Ovary (tissue), 9 donors: ENCODE results near the gene CAPN8. TPM values are rescaled to one million over a fixed set of nuclear protein-coding genes. Genes with fewer than 3 reads are reported as not detected.

ENCODE experiments used
- DNase-seq, 5 donors: peaks; one replicate each; pipeline ENCODE4 v3.0.0-alpha.2; 2019 to 2020
- H3K27ac ChIP-seq, 2 donors: fragments of 200-600 bp; one replicate each; pipeline versions ENCODE4 v1.5.1 to v1.8.0; 2019 to 2022
- H3K27me3 ChIP-seq: fragments of 200-600 bp; one replicate; pipeline ENCODE4 v1.8.0; 2022
- H3K36me3 ChIP-seq: fragments of 200-600 bp; sonication (generic); one replicate; pipeline ENCODE4 v1.5.1; 2019
- H3K4me1 ChIP-seq: one replicate; pipeline ENCODE4 v1.8.1; 2013; ENCODE audit warnings: mild to moderate bottlenecking, moderate library complexity; ENCODE audit not compliant: insufficient read depth
- H3K4me3 ChIP-seq: fragments of 200-600 bp; sonication (generic); one replicate; pipeline ENCODE4 v1.5.1; 2017
- H3K9me3 ChIP-seq, 2 donors: fragments of 200-600 bp in 1 of 2; sonication (generic) in 1 of 2; one replicate each; pipeline versions ENCODE4 v1.5.1 to v1.8.1; 2013 to 2019; ENCODE audit warnings: mild to moderate bottlenecking in 1 of 2, moderate library complexity in 1 of 2
- EP300 ChIP-seq: sonication (generic); formaldehyde crosslinking; IDR thresholded peaks from one replicate; pipeline ENCODE4 v1.6.1; 2017; ENCODE audit warnings: antibody characterized with exemption
- POLR2A ChIP-seq: fragments of 450-650 bp; IDR thresholded peaks from one replicate; pipeline ENCODE4 v1.6.1; 2017; ENCODE audit warnings: antibody characterized with exemption, mild to moderate bottlenecking, moderate library complexity
- WGBS, 3 donors: extraction: QIAGEN DNeasy Blood & Tissue Kit in 1 of 3; methylation state at CpG; one replicate each; pipeline versions ENCODE4 v1.1.5 to v1.1.7; 2013 to 2017; 5-methylcytosine and 5-hydroxymethylcytosine counted together
- intact Hi-C, 4 donors: fragments of 100-400 bp; cut with DNase I; formaldehyde crosslinking; loops; one replicate each; pipeline versions ENCODE4 v1.11.0 to v1.15.1; 2022 to 2023
- polyA plus RNA-seq, 2 donors: library from polyadenylated mRNA; stranded (reverse); fragments of 200-250 nt in 1 of 2; fragments of 350-450 nt in 1 of 2; fragmentation: Illumina TruSeq in 1 of 2; extraction: RNeasy Lipid Tissue Mini Kit (QIAGEN cat#74804) in 1 of 2; gene quantifications; one replicate each; pipeline ENCODE4 v1.2.3, GENCODE V29; 2013 to 2014
- total RNA-seq, 7 donors: library from RNA; depleted of rRNA in 2 of 7; stranded (reverse); fragments of >200 nt in 2 of 7; fragmentation: NEBNext Ultra II Directional in 3 of 7; extraction: Animal tissue kit (Norgen Biotek cat#: 25700) in 3 of 7; gene quantifications; one replicate each; pipeline versions ENCODE4 v1.1.0 to v1.2.4, GENCODE V29; 2016 to 2023
- TF ChIP-seq, protein P1 (sequence below), 3 donors: fragments of 450-650 bp in 2 of 3; fragments of 200-600 bp in 1 of 3; IDR thresholded peaks; one replicate each; pipeline versions ENCODE4 v1.5.1 to v1.8.0; 2016 to 2022; ENCODE audit warnings: antibody characterized with exemption in 3 of 3, mild to moderate bottlenecking in 1 of 3
- donor health status: DM: no; HTN: no; CAD: no; lungs with moderate emphysema.
- donor health status: DM: no; HTN: no; CAD: no.
- donor health status: Bipolar disorder and iron deficiency.
- donor health status: DM: yes; HTN: yes; CAD: no.
- donor health status: DM: no; HTN: no; CAD: no.
- donor health status: DM: yes; HTN: yes; CAD: no.

CAPN8 gene
- total and polyA plus RNA-seq, 9 donors, result 0.10 to 4.4 (median 0.88) TPM; not detected in 2

DNA sequence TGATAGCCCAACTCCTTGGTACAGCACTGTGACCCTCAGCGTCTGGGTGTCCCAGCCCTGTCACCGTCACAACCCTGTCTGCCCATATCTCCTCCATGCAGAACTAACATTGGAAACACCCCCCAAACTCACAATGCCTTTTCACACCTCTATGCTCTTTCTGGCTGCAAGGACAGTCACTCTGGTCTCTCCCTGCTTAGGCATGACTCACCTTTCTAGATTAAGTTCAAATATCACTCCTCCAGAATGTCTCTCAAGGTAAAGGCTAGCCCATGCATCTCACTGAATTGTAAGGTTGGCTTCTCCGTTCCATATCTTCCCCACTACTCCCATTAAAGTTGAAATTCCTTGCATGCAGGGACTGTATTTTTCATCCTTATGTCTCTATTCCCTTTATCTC, 17.0 kb upstream of the CAPN8 start:
- Histone ChIP-seq H3K27ac (no peak overlapping the region), H3K4me3 (no peak overlapping the region), H3K36me3 (no peaks in the 10 kb centered on the region), H3K4me1 (no peaks in the 10 kb centered on the region), H3K27me3 (no peaks in the 10 kb centered on the region), H3K9me3 (no peaks in the 10 kb centered on the region)
- WGBS, 3 donors, result 92 to 93% (median 92%) methylated on average over 3 of the region's 3 CpGs
- intact Hi-C loops, result loop anchor here in 2 of 4 donors (5.0 to 10.0 kb wide), 4 partner anchors 318 to 888 kb away; partner anchors contain the start of gene SUSD4 (in 1 of the 2)
- DNase-seq, result no peak
- TF ChIP-seq POLR2A, result no peak
- TF ChIP-seq, protein P1, sequence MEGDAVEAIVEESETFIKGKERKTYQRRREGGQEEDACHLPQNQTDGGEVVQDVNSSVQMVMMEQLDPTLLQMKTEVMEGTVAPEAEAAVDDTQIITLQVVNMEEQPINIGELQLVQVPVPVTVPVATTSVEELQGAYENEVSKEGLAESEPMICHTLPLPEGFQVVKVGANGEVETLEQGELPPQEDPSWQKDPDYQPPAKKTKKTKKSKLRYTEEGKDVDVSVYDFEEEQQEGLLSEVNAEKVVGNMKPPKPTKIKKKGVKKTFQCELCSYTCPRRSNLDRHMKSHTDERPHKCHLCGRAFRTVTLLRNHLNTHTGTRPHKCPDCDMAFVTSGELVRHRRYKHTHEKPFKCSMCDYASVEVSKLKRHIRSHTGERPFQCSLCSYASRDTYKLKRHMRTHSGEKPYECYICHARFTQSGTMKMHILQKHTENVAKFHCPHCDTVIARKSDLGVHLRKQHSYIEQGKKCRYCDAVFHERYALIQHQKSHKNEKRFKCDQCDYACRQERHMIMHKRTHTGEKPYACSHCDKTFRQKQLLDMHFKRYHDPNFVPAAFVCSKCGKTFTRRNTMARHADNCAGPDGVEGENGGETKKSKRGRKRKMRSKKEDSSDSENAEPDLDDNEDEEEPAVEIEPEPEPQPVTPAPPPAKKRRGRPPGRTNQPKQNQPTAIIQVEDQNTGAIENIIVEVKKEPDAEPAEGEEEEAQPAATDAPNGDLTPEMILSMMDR (IDR thresholded peaks at IDR 0.05), result no peak
- TF ChIP-seq EP300, result no peak

- 96 to 100% (median 97%) methylated on average over 2 of the region's 2 CpGs for WGBS, 3 donors
- Histone ChIP-seq H3K36me3 (no peaks in the 10 kb centered on the region), H3K9me3 (no peaks in the 10 kb centered on the region), H3K27me3 (no peaks in the 10 kb centered on the region), H3K27ac (no peak overlapping the region), H3K4me1 (no peaks in the 10 kb centered on the region), H3K4me3 (no peak overlapping the region)
- no peak for DNase-seq
- intact Hi-C loops, result loop anchor here in 2 of 4 donors (5.0 to 10.0 kb wide), 4 partner anchors 315 to 885 kb away; partner anchors contain the start of gene SUSD4 (in 1 of the 2)
- TF ChIP-seq, protein P1 (IDR thresholded peaks at IDR 0.05), result no peak
- TF ChIP-seq EP300, result no peak
These were observed 14.7 kb upstream of the CAPN8 start for GRCh38 chr1:223680188-223680587.

DNA sequence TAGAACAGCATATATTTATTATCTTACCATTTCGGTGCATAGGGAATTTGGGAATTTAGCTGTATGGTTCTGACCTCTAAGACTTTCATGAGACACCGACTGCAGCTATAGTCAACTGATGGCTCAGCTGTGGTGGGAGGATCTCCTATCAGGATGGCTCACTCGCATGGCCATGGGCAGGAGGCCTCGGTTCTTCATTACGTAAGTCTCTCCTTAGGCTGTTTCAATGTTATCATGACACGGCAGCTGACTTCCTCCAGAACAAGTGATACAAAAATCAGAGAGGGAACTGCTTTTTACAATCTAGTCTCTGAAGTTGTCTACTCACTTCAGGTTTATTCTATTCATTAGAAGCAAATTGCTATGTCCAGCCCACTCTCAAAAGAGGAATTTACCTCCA, 13.3 kb upstream of the CAPN8 start:
- intact Hi-C loops, result loop anchor here in 2 of 4 donors (10.0 kb wide), 2 partner anchors 544 to 594 kb away; no protein-coding TSS in a partner anchor
- Histone ChIP-seq H3K4me1 (no peaks in the 10 kb centered on the region), H3K27me3 (no peaks in the 10 kb centered on the region), H3K27ac (no peak overlapping the region), H3K9me3 (no peaks in the 10 kb centered on the region), H3K4me3 (no peak overlapping the region), H3K36me3 (no peaks in the 10 kb centered on the region)
- no peak for DNase-seq
- WGBS, 3 donors, result 73 to 86% (median 84%) methylated on average over 6 of the region's 6 CpGs
- TF ChIP-seq POLR2A (no peak), EP300 (no peak)
- TF ChIP-seq, protein P1 (IDR thresholded peaks at IDR 0.05), result no peak

GRCh38 chr1:223674119-223674890, 8.8 kb upstream of the CAPN8 start:
- Histone ChIP-seq H3K27me3 (no peaks in the 10 kb centered on the region), H3K36me3 (no peaks in the 10 kb centered on the region), H3K9me3 (no peaks in the 10 kb centered on the region), H3K27ac (no peak overlapping the region), H3K4me1 (no peaks in the 10 kb centered on the region), H3K4me3 (no peak overlapping the region)
- intact Hi-C loops, result loop anchor here in 2 of 4 donors (10.0 kb wide), 2 partner anchors 540 to 590 kb away; no protein-coding TSS in a partner anchor
- TF ChIP-seq EP300, result no peak
- no peak for TF ChIP-seq POLR2A
- TF ChIP-seq, protein P1 (IDR thresholded peaks at IDR 0.05), result no peak
- 70 to 76% (median 75%) methylated on average over 5 of the region's 5 CpGs for WGBS, 3 donors
- no peak for DNase-seq
